Effector memory CD4-positive, alpha-beta T cell (primary cell): ENCODE data around the gene OVCA2.

Experiments
- DNase-seq, 3 donors: peaks; one replicate each; pipeline ENCODE4 v3.0.0-alpha.2; 2020
- H3K27ac ChIP-seq: 2 replicates; pipeline ENCODE4 v1.7.0; 2013; ENCODE audit warnings: mild to moderate bottlenecking, low read length, moderate library complexity; ENCODE audit not compliant: insufficient read depth, poor library complexity, severe bottlenecking
- H3K27me3 ChIP-seq: replicated peaks from 2 replicates; pipeline ENCODE4 v1.7.0; 2013; ENCODE audit warnings: mild to moderate bottlenecking, low read length; ENCODE audit not compliant: insufficient read depth, control insufficient read depth, poor library complexity, severe bottlenecking
- H3K36me3 ChIP-seq: 2 replicates; pipeline ENCODE4 v1.7.0; 2013; ENCODE audit warnings: mild to moderate bottlenecking, low read length, moderate library complexity; ENCODE audit not compliant: control insufficient read depth, insufficient read depth
- H3K4me1 ChIP-seq: 2 replicates; pipeline ENCODE4 v1.7.0; 2013; ENCODE audit warnings: low read length, mild to moderate bottlenecking; ENCODE audit not compliant: control insufficient read depth, insufficient read depth, poor library complexity, severe bottlenecking
- H3K4me3 ChIP-seq: 2 replicates; pipeline ENCODE4 v1.7.0; 2013; ENCODE audit warnings: low read length, low read depth, mild to moderate bottlenecking; ENCODE audit not compliant: insufficient read depth, poor library complexity, severe bottlenecking
- H3K9me3 ChIP-seq: 2 replicates; pipeline ENCODE4 v1.7.0; 2013; ENCODE audit warnings: mild to moderate bottlenecking, low read length, moderate library complexity; ENCODE audit not compliant: control insufficient read depth

The OVCA2 gene

GRCh38 chr17:2064980-2065785 is 23.4 kb downstream of the OVCA2 start:
- Histone ChIP-seq H3K9me3 (no peaks in the 10 kb centered on the region), H3K4me3 (no peak overlapping the region), H3K36me3 (peaks cover 70% of the 10 kb centered on the region), H3K4me1 (no peaks in the 10 kb centered on the region), H3K27ac (no peak overlapping the region), H3K27me3 (no peaks in the 10 kb centered on the region)
- DNase-seq, result no peak

- Histone ChIP-seq H3K27me3 (no peaks in the 10 kb centered on the region), H3K4me1 (no peaks in the 10 kb centered on the region), H3K9me3 (no peaks in the 10 kb centered on the region), H3K36me3 (peaks cover 64% of the 10 kb centered on the region), H3K27ac (no peak overlapping the region), H3K4me3 (no peak overlapping the region)
- DNase-seq, result no peak
Observed at GRCh38 chr17:2065949-2066400, 24.2 kb downstream of the OVCA2 start.

GRCh38 chr17:2067048-2067561 is 25.3 kb downstream of the OVCA2 start:
- DNase-seq, result no peak
- H3K27ac ChIP-seq, result no peak overlapping the region
- no peaks in the 10 kb centered on the region for H3K27me3 ChIP-seq
- peaks cover 59% of the 10 kb centered on the region for H3K36me3 ChIP-seq
- H3K4me1 ChIP-seq, result no peaks in the 10 kb centered on the region
- H3K4me3 ChIP-seq, result no peak overlapping the region
- H3K9me3 ChIP-seq, result no peaks in the 10 kb centered on the region

- Histone ChIP-seq H3K27ac (no peak overlapping the region), H3K4me1 (no peaks in the 10 kb centered on the region)
Observed at GRCh38 chr17:2067608-2068024, 25.8 kb downstream of the OVCA2 start.

GRCh38 chr17:2068031-2068518 is 26.3 kb downstream of the OVCA2 start:
- Histone ChIP-seq H3K9me3 (no peaks in the 10 kb centered on the region), H3K36me3 (peaks cover 64% of the 10 kb centered on the region), H3K4me1 (no peaks in the 10 kb centered on the region), H3K27ac (no peak overlapping the region), H3K27me3 (no peaks in the 10 kb centered on the region), H3K4me3 (no peak overlapping the region)
- DNase-seq, result no peak

More at GRCh38 chr17:2067608-2068024, 25.8 kb downstream of the OVCA2 start:
- Histone ChIP-seq H3K27me3 (no peaks in the 10 kb centered on the region), H3K9me3 (no peaks in the 10 kb centered on the region), H3K4me3 (no peak overlapping the region), H3K36me3 (peaks cover 64% of the 10 kb centered on the region)
- no peak for DNase-seq

GRCh38 chr17:2068519-2069051 is 26.8 kb downstream of the OVCA2 start:
- Histone ChIP-seq H3K9me3 (no peaks in the 10 kb centered on the region), H3K27me3 (no peaks in the 10 kb centered on the region), H3K36me3 (peaks cover 59% of the 10 kb centered on the region), H3K27ac (no peak overlapping the region), H3K4me3 (no peak overlapping the region), H3K4me1 (no peaks in the 10 kb centered on the region)
- no peak for DNase-seq

- H3K36me3 ChIP-seq, result peaks cover 55% of the 10 kb centered on the region
- H3K27ac ChIP-seq, result no peak overlapping the region
- DNase-seq, result no peak
- no peaks in the 10 kb centered on the region for H3K4me1 ChIP-seq
- no peaks in the 10 kb centered on the region for H3K9me3 ChIP-seq
- H3K27me3 ChIP-seq, result no peaks in the 10 kb centered on the region
- no peak overlapping the region for H3K4me3 ChIP-seq
Observed at GRCh38 chr17:2070241-2071023, 28.6 kb downstream of the OVCA2 start.

GRCh38 chr17:2071024-2071385 is 29.2 kb downstream of the OVCA2 start:
- Histone ChIP-seq H3K4me1 (no peaks in the 10 kb centered on the region), H3K36me3 (peaks cover 54% of the 10 kb centered on the region), H3K27ac (no peak overlapping the region)

GRCh38 chr17:2071455-2072281 is 29.8 kb downstream of the OVCA2 start:
- Histone ChIP-seq H3K36me3 (peaks cover 52% of the 10 kb centered on the region), H3K27ac (no peak overlapping the region), H3K9me3 (no peaks in the 10 kb centered on the region), H3K27me3 (no peaks in the 10 kb centered on the region), H3K4me1 (no peaks in the 10 kb centered on the region), H3K4me3 (no peak overlapping the region)
- no peak for DNase-seq

More at GRCh38 chr17:2071024-2071385, 29.2 kb downstream of the OVCA2 start:
- Histone ChIP-seq H3K27me3 (no peaks in the 10 kb centered on the region), H3K9me3 (no peaks in the 10 kb centered on the region), H3K4me3 (no peak overlapping the region)
- DNase-seq, result no peak
